H1 (cell line): Measurements from ENCODE around the gene ADPGK. TPM values are rescaled to one million over a fixed set of nuclear protein-coding genes. Genes with fewer than 3 reads are reported as not detected.
"Not testable (repeated sequence)": the region's sequence is repeated elsewhere in the genome, so short reads cannot be mapped to it uniquely, and the experiment has no call there.

ENCODE experiments used
- CTCF ChIA-PET: fragments of 300-600 bp; sonication (Branson Sonifier 250); formaldehyde crosslinking; loops from one replicate; lab custom pipeline; 2021; ENCODE audit not compliant: partially characterized antibody; lab: Charles Lee
- POLR2A ChIA-PET: fragments of 300-600 bp; sonication (Branson Sonifier 250); formaldehyde crosslinking; loops from one replicate; lab custom pipeline; 2021; ENCODE audit warnings: inconsistent platforms; ENCODE audit not compliant: partially characterized antibody; lab: Charles Lee
- DNase-seq, 2 experiments: peaks; one replicate each; pipeline versions ENCODE4 v3.0.0 to v3.0.0-alpha.2; 2010 to 2022; ENCODE audit warnings: low spot score in 2 of 2, low read depth in 1 of 2, mixed read lengths in 1 of 2
- FAIRE-seq: peaks from 2 replicates; lab custom pipeline; 2011; peaks lifted over from hg19 to GRCh38; lab: Jason Lieb, UNC
- H2AFZ ChIP-seq: 2 replicates; pipeline ENCODE4 v1.8.1; 2012; ENCODE audit warnings: low read length, inconsistent platforms
- H2AK5ac ChIP-seq: 2 replicates; pipeline ENCODE4 v1.6.1; 2013; ENCODE audit warnings: low read depth, low read length
- H2BK120ac ChIP-seq: replicated peaks from 2 replicates; pipeline ENCODE3; 2013; ENCODE audit warnings: low read depth, low read length, inconsistent platforms
- H2BK12ac ChIP-seq: 2 replicates; pipeline ENCODE4 v1.6.1; 2013; ENCODE audit warnings: low read depth, low read length
- H2BK15ac ChIP-seq: 2 replicates; pipeline ENCODE4 v1.6.1; 2013; ENCODE audit warnings: low read length
- H2BK20ac ChIP-seq: 2 replicates; pipeline ENCODE4 v1.6.1; 2013; ENCODE audit warnings: low read length
- H2BK5ac ChIP-seq: 2 replicates; pipeline ENCODE4 v1.6.1; 2013; ENCODE audit warnings: low read depth, low read length
- H3K14ac ChIP-seq: 2 replicates; pipeline ENCODE4 v1.6.1; 2013; ENCODE audit warnings: inconsistent platforms; ENCODE audit not compliant: insufficient read length
- H3K18ac ChIP-seq: 2 replicates; pipeline ENCODE4 v1.6.1; 2013; ENCODE audit warnings: low read length; ENCODE audit errors: extremely low read depth
- H3K23ac ChIP-seq: 2 replicates; pipeline ENCODE4 v1.6.1; 2013; ENCODE audit warnings: inconsistent platforms; ENCODE audit not compliant: insufficient read length
- H3K23me2 ChIP-seq: 2 replicates; pipeline ENCODE4 v1.6.1; 2013; ENCODE audit warnings: low read depth, low read length
- H3K27ac ChIP-seq: 2 replicates; pipeline ENCODE4 v1.6.1; 2011; ENCODE audit warnings: low read depth, low read length, inconsistent platforms
- H3K27me3 ChIP-seq, 4 experiments: replicated peaks in 1 of 4; 1 replicate in 1 of 4; 2 replicates in 3 of 4; pipeline versions ENCODE4 v1.6.1 to v1.8.1; 2011 to 2013; ENCODE audit warnings: low read length in 3 of 4, mild to moderate bottlenecking in 3 of 4, inconsistent platforms in 2 of 4, mixed read lengths in 2 of 4, moderate library complexity in 1 of 4; ENCODE audit not compliant: control insufficient read depth in 3 of 4, insufficient read depth in 3 of 4; ENCODE audit errors: extremely low read depth in 1 of 4
- H3K36me3 ChIP-seq, 4 experiments: 2 replicates each; pipeline versions ENCODE4 v1.6.1 to v1.8.1; 2011 to 2013; ENCODE audit warnings: mild to moderate bottlenecking in 4 of 4, low read length in 3 of 4, moderate library complexity in 2 of 4, control low read depth in 1 of 4, inconsistent platforms in 1 of 4; ENCODE audit not compliant: insufficient read depth in 4 of 4, control insufficient read depth in 2 of 4
- H3K4ac ChIP-seq: replicated peaks from 2 replicates; pipeline ENCODE3; 2013; ENCODE audit warnings: low read length, low read depth, mixed read lengths, inconsistent platforms; ENCODE audit not compliant: insufficient read length
- H3K4me1 ChIP-seq, 4 experiments: replicated peaks in 1 of 4; 1 replicate in 1 of 4; 2 replicates in 3 of 4; pipeline versions ENCODE4 v1.6.1 to v1.8.1; 2011 to 2013; ENCODE audit warnings: low read length in 3 of 4, inconsistent platforms in 2 of 4, mixed read lengths in 1 of 4; ENCODE audit not compliant: insufficient read depth in 4 of 4, control insufficient read depth in 3 of 4
- H3K4me2 ChIP-seq, 2 experiments: 2 replicates each; pipeline versions ENCODE4 v1.6.1 to v1.8.1; 2011 to 2013; ENCODE audit warnings: low read depth in 2 of 2, low read length in 2 of 2, control low read depth in 1 of 2, inconsistent platforms in 1 of 2, mild to moderate bottlenecking in 1 of 2; ENCODE audit not compliant: insufficient read depth in 1 of 2
- H3K4me3 ChIP-seq, 4 experiments: fragments of 200-600, 300-600 bp in 1 of 4; sonication (generic), shearing (Covaris generic), sonication (Bioruptor Twin) in 1 of 4; 2 replicates each; pipeline versions ENCODE4 v1.5.1 to v1.8.1; 2011 to 2016; ENCODE audit warnings: low read length in 4 of 4, low read depth in 3 of 4, control low read depth in 2 of 4, inconsistent platforms in 2 of 4, mild to moderate bottlenecking in 2 of 4, mixed read lengths in 1 of 4, moderate library complexity in 1 of 4; ENCODE audit not compliant: insufficient read depth in 2 of 4; ENCODE audit errors: extremely low read depth in 1 of 4
- H3K56ac ChIP-seq: replicated peaks from 2 replicates; pipeline ENCODE3; 2013; ENCODE audit warnings: low read depth, mild to moderate bottlenecking, mixed read lengths, low read length, inconsistent platforms; ENCODE audit not compliant: insufficient read length
- H3K79me1 ChIP-seq: 2 replicates; pipeline ENCODE4 v1.6.1; 2013; ENCODE audit warnings: low read depth, low read length, control low read depth
- H3K79me2 ChIP-seq, 2 experiments: 2 replicates each; pipeline versions ENCODE4 v1.6.1 to v1.8.1; 2012 to 2013; ENCODE audit warnings: low read length in 2 of 2, mild to moderate bottlenecking in 2 of 2, inconsistent platforms in 1 of 2; ENCODE audit not compliant: insufficient read depth in 2 of 2, control insufficient read depth in 1 of 2
- H3K9ac ChIP-seq, 4 experiments: replicated peaks in 1 of 4; 1 replicate in 1 of 4; 2 replicates in 3 of 4; pipeline versions ENCODE4 v1.6.1 to v1.8.1; 2011 to 2013; ENCODE audit warnings: low read depth in 3 of 4, low read length in 3 of 4, control low read depth in 2 of 4, mild to moderate bottlenecking in 2 of 4, moderate library complexity in 2 of 4, inconsistent platforms in 1 of 4; ENCODE audit errors: extremely low read depth in 1 of 4
- H3K9me3 ChIP-seq, 2 experiments: 2 replicates each; pipeline versions ENCODE4 v1.6.1 to v1.8.1; 2012 to 2013; ENCODE audit warnings: mild to moderate bottlenecking in 2 of 2, moderate library complexity in 2 of 2, control low read depth in 1 of 2, inconsistent platforms in 1 of 2, low read depth in 1 of 2, low read length in 1 of 2, mixed read lengths in 1 of 2; ENCODE audit not compliant: insufficient read depth in 2 of 2
- H4K20me1 ChIP-seq, 2 experiments: replicated peaks in 1 of 2; 2 replicates each; pipeline versions ENCODE3 to v1.8.1; 2011 to 2013; ENCODE audit warnings: inconsistent platforms in 2 of 2, low read length in 2 of 2, mild to moderate bottlenecking in 1 of 2; ENCODE audit not compliant: insufficient read depth in 2 of 2, control insufficient read depth in 1 of 2
- H4K5ac ChIP-seq: 2 replicates; pipeline ENCODE4 v1.6.1; 2013; ENCODE audit warnings: low read length, low read depth, mixed read lengths, inconsistent platforms; ENCODE audit not compliant: insufficient read length
- H4K8ac ChIP-seq: 2 replicates; pipeline ENCODE4 v1.8.0; 2013; ENCODE audit warnings: mild to moderate bottlenecking, moderate library complexity, low read length, inconsistent platforms; ENCODE audit not compliant: insufficient read depth; ENCODE audit errors: extremely low read depth
- H4K91ac ChIP-seq: replicated peaks from 2 replicates; pipeline ENCODE3; 2013; ENCODE audit warnings: low read length, mixed read lengths, inconsistent platforms; ENCODE audit not compliant: insufficient read length
- WGBS, 2 experiments: shearing (Covaris generic) in 1 of 2; methylation state at CpG; one replicate each; pipeline versions ENCODE4 v1.1.6 to v1.1.7; 2013 to 2015; ENCODE audit warnings: low lambda C conversion rate in 2 of 2, mixed read lengths in 2 of 2, inconsistent platforms in 1 of 2, low coverage in 1 of 2, missing lambda C conversion rate in 1 of 2; ENCODE audit not compliant: insufficient replicate concordance in 2 of 2, insufficient coverage in 1 of 2, insufficient read length in 1 of 2; ENCODE audit errors: extremely low coverage in 1 of 2, missing lambda C conversion rate in 1 of 2; 5-methylcytosine and 5-hydroxymethylcytosine counted together
- polyA plus RNA-seq, 7 experiments: library from polyadenylated mRNA; depleted of rRNA in 3 of 7; stranded (reverse) in 5 of 7; unstranded in 2 of 7; fragments of >200 nt in 5 of 7; fragments of 200-250 nt in 2 of 7; gene quantifications; 1 replicate in 5 of 7; 2 replicates in 1 of 7; 4 replicates in 1 of 7; pipeline versions ENCODE4 v1.2.1 to v1.2.3, GENCODE V29; 2011 to 2013; ENCODE audit warnings: missing spikeins in 2 of 7, mixed read lengths in 2 of 7
- total RNA-seq: library from RNA; stranded (reverse); fragmentation: NEBNext Ultra II Directional; extraction: Animal tissue kit (Norgen Biotek cat#: 25700); gene quantifications from 2 replicates; pipeline ENCODE4 v1.2.1, GENCODE V29; 2021

Gene ADPGK
- total and polyA plus RNA-seq, 2 of the 8 experiments (the other 6 are each of a cell fraction or from before 2014, with no cell fraction given), result 32.2 to 38.2 TPM

DNA sequence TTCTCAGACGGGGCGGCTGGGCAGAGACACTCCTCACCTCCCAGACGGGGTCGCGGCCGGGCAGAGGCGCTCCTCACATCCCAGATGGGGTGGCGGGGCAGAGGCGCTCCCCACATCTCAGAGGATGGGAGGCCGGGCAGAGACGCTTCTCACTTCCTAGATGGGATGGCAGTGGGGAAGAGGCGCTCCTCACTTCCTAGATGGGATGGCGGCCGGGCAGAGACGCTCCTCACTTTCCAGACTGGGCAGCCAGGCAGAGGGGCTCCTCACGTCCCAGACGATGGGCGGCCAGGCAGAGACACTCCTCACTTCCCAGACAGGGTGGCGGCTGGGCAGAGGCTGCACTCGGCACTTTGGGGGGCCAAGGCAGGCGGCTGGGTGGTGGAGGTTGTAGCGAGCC is 23.8 kb upstream of the ADPGK start:
- H3K79me2 ChIP-seq, H2BK12ac ChIP-seq, H3K56ac ChIP-seq, H2BK5ac ChIP-seq, DNase-seq, H3K4ac ChIP-seq, H3K14ac ChIP-seq, H3K9ac ChIP-seq, H3K27me3 ChIP-seq, H3K79me1 ChIP-seq, H3K36me3 ChIP-seq, FAIRE-seq, H2BK120ac ChIP-seq, H3K4me3 ChIP-seq, H3K9me3 ChIP-seq, H2BK15ac ChIP-seq, H3K18ac ChIP-seq, H4K5ac ChIP-seq, H2AFZ ChIP-seq, CTCF ChIA-PET, H3K4me2 ChIP-seq, H3K23ac ChIP-seq, H4K91ac ChIP-seq, H3K4me1 ChIP-seq, H2AK5ac ChIP-seq, H3K23me2 ChIP-seq, POLR2A ChIA-PET, H3K27ac ChIP-seq, H4K20me1 ChIP-seq, H4K8ac ChIP-seq, H2BK20ac ChIP-seq: not testable (repeated sequence)
- 76% methylated on average over 5 of the region's 22 CpGs; no CpG with 5 or more reads in 1 of the 2 experiments for WGBS, 2 experiments
